Activated CD8-positive, alpha-beta T cell treated with anti-CD3 and anti-CD28 coated beads for 36 hours (primary cell): ENCODE measurements around the gene CCDC126. TPM values are rescaled to one million over a fixed set of nuclear protein-coding genes. Genes with fewer than 3 reads are reported as not detected.

ENCODE experiments used
- ATAC-seq: fragments of 200-7000 bp; cut with Tn5 transposase; one replicate; pipeline ENCODE4 v1.10.0; 2021; ENCODE audit warnings: mild to moderate bottlenecking, moderate library complexity
- CTCF ChIA-PET: fragments of 350-600 bp; sonication (Branson Sonifier 250); formaldehyde crosslinking; loops from one replicate; lab custom pipeline; 2021; ENCODE audit warnings: antibody characterized with exemption; lab: Charles Lee
- POLR2A ChIA-PET: fragments of 350-600 bp; sonication (Branson Sonifier 250); formaldehyde crosslinking; loops from one replicate; lab custom pipeline; 2021; ENCODE audit warnings: antibody characterized with exemption; lab: Charles Lee
- DNase-seq: peaks from one replicate; pipeline ENCODE4 v3.0.0-alpha.2; 2020
- H3K27ac Mint-ChIP-seq: one replicate; pipeline ENCODE4 v1.8.0; 2021; ENCODE audit warnings: mild to moderate bottlenecking, mixed read lengths
- H3K27me3 Mint-ChIP-seq: one replicate; pipeline ENCODE4 v1.8.0; 2021; ENCODE audit warnings: mixed read lengths
- H3K36me3 Mint-ChIP-seq: one replicate; pipeline ENCODE4 v1.8.0; 2021; ENCODE audit warnings: low read depth, mixed read lengths
- H3K4me1 Mint-ChIP-seq: one replicate; pipeline ENCODE4 v1.8.0; 2021; ENCODE audit warnings: low read depth, mixed read lengths
- H3K4me3 Mint-ChIP-seq: one replicate; pipeline ENCODE4 v1.8.0; 2021; ENCODE audit warnings: mild to moderate bottlenecking, moderate library complexity, mixed read lengths
- H3K9me3 Mint-ChIP-seq: one replicate; pipeline ENCODE4 v1.8.0; 2021; ENCODE audit warnings: mixed read lengths
- CTCF ChIP-seq: fragments of 200-600 bp; IDR thresholded peaks from one replicate; pipeline ENCODE4 v1.8.0; 2022; ENCODE audit warnings: antibody characterized with exemption, mild to moderate bottlenecking
- intact Hi-C: fragments of 100-400 bp; cut with micrococcal nuclease; formaldehyde crosslinking; loops from one replicate; pipeline ENCODE4 v1.10.0; 2022
- total RNA-seq, 2 experiments: library from RNA; stranded (reverse); gene quantifications; one replicate each; pipeline ENCODE4 v1.2.3, GENCODE V29; 2021

Gene CCDC126
- total RNA-seq, 2 experiments from 2014 or later, result 5.5 to 6.5 TPM

GRCh38 chr7:23619141-23619540, 22.0 kb downstream of the CCDC126 start:
- ChIA-PET CTCF (no interaction called here), POLR2A (no interaction called here)
- no peak for TF ChIP-seq CTCF
- Mint-ChIP-seq H3K4me3 (no peak overlapping the region), H3K36me3 (peaks cover 43% of the 10 kb centered on the region), H3K4me1 (no peaks in the 10 kb centered on the region), H3K27ac (no peak overlapping the region), H3K9me3 (peaks cover 25% of the 10 kb centered on the region), H3K27me3 (no peaks in the 10 kb centered on the region)
- intact Hi-C loops, result no loop called here
- DNase-seq (no peak), ATAC-seq (no peak)

GRCh38 chr7:23622506-23622925, 25.3 kb downstream of the CCDC126 start:
- H3K27me3 Mint-ChIP-seq, result no peaks in the 10 kb centered on the region
- H3K4me3 Mint-ChIP-seq, result no peak overlapping the region
- CTCF ChIA-PET, result no interaction called here
- no peak for DNase-seq
- no peaks in the 10 kb centered on the region for H3K4me1 Mint-ChIP-seq
- no peak overlapping the region for H3K27ac Mint-ChIP-seq
- H3K36me3 Mint-ChIP-seq, result peaks cover 22% of the 10 kb centered on the region
- intact Hi-C loops, result no loop called here
- H3K9me3 Mint-ChIP-seq, result peaks cover 12% of the 10 kb centered on the region
- ATAC-seq, result no peak
- POLR2A ChIA-PET, result no interaction called here
- no peak for TF ChIP-seq CTCF

DNA sequence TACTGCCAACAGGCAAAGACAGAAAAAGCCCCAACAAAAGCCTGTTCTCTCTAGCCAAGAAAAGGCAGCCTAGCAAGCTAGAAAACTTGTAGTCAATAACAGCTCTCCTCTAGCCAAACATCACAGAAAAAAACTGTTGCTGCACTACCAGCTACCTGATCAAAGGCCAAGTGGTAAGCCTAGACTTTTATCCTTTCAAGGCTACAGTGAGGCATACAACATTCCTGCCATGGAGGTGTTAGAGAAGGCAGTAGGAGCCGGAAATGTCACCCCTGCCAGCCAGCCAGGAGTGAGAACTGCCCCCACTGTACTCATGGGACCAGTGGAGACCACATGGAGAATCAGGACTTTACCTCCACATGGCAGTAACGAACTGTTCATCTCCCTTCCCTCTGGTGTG, 31.2 kb downstream of the CCDC126 start:
- Mint-ChIP-seq H3K4me1 (no peaks in the 10 kb centered on the region), H3K9me3 (no peaks in the 10 kb centered on the region), H3K27ac (no peak overlapping the region), H3K4me3 (no peak overlapping the region), H3K36me3 (peaks cover 1% of the 10 kb centered on the region), H3K27me3 (no peaks in the 10 kb centered on the region)
- intact Hi-C loops, result no loop called here
- ATAC-seq, result no peak
- ChIA-PET POLR2A (no interaction called here), CTCF (no interaction called here)
- no peak for DNase-seq
- no peak for TF ChIP-seq CTCF

GRCh38 chr7:23633417-23633816, 36.2 kb downstream of the CCDC126 start:
- H3K27ac Mint-ChIP-seq, result no peak overlapping the region
- CTCF ChIA-PET, result interaction anchor here (0.6 kb wide), 1 partner anchor 9 kb away, joined by 3 read pairs; no protein-coding TSS in a partner anchor
- no peak overlapping the region for H3K4me3 Mint-ChIP-seq
- no peaks in the 10 kb centered on the region for H3K4me1 Mint-ChIP-seq
- intact Hi-C loops, result no loop called here
- H3K36me3 Mint-ChIP-seq, result peaks cover 3% of the 10 kb centered on the region
- TF ChIP-seq CTCF, result no peak
- H3K27me3 Mint-ChIP-seq, result no peaks in the 10 kb centered on the region
- POLR2A ChIA-PET, result no interaction called here
- H3K9me3 Mint-ChIP-seq, result no peaks in the 10 kb centered on the region
- DNase-seq, result no peak
- no peak for ATAC-seq

DNA sequence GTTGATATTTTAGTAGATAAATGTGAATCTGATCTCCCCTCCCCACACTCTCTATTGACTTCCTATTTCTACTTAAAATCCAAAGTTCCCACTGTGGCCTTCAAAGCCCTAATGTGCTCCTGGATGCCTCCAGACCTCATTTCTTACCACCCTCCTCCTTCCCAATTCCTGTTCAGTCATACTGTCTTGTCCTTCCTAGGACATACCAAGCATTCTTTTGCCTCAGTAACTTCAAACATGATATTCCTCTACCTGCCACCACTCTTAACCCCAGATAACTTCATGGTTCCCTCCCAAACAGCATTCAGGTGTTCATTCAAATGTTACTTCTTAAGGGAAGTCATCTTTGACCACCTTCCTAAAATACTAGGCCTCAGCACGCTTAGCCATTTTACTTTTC, 48.6 kb downstream of the CCDC126 start:
- no peaks in the 10 kb centered on the region for H3K9me3 Mint-ChIP-seq
- DNase-seq, result no peak
- no peaks in the 10 kb centered on the region for H3K27me3 Mint-ChIP-seq
- H3K36me3 Mint-ChIP-seq, result no peaks in the 10 kb centered on the region
- ChIA-PET POLR2A (interaction anchor here (0.7 kb wide), 1 partner anchor 792 kb away, joined by 3 read pairs; no protein-coding TSS in a partner anchor), CTCF (no interaction called here)
- H3K4me1 Mint-ChIP-seq, result no peaks in the 10 kb centered on the region
- no peak overlapping the region for H3K27ac Mint-ChIP-seq
- no peak for TF ChIP-seq CTCF
- no peak for ATAC-seq
- H3K4me3 Mint-ChIP-seq, result no peak overlapping the region
- intact Hi-C loops, result no loop called here
